Astrocyte (in vitro differentiated cells and primary cell): ENCODE data around the gene MTTP.

Experiments
- EZH2 ChIP-seq: IDR thresholded peaks from 2 replicates; pipeline ENCODE4 v1.6.1; 2012; ENCODE audit warnings: mild to moderate bottlenecking, low read length, inconsistent platforms; ENCODE audit not compliant: insufficient read depth
- TF ChIP-seq, protein P1 (sequence below): IDR thresholded peaks from 2 replicates; pipeline ENCODE4 v1.5.1; 2011; ENCODE audit warnings: low read depth, mild to moderate bottlenecking, inconsistent platforms, low read length, moderate library complexity; ENCODE audit not compliant: insufficient read depth

DNA sequence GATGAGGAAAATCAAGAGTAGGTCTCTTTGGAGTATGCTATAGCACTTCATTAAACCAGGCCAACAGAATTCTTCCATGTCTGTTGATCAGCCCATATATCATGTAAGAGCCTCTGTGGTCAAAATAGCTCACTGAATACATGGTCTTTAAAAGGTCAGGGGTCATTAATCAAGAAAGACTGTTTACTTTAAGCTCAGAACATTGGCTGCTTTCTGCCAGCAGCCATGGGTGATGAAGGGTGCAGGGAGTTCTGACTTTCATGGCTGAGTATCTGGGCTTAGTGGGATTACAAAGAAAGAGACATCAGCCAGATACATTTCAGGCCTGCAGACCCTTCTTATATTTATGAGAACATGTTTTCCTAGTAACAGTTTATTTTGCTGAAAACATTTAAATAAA lies 90.1 kb downstream of the MTTP start:
- TF ChIP-seq, protein P1, sequence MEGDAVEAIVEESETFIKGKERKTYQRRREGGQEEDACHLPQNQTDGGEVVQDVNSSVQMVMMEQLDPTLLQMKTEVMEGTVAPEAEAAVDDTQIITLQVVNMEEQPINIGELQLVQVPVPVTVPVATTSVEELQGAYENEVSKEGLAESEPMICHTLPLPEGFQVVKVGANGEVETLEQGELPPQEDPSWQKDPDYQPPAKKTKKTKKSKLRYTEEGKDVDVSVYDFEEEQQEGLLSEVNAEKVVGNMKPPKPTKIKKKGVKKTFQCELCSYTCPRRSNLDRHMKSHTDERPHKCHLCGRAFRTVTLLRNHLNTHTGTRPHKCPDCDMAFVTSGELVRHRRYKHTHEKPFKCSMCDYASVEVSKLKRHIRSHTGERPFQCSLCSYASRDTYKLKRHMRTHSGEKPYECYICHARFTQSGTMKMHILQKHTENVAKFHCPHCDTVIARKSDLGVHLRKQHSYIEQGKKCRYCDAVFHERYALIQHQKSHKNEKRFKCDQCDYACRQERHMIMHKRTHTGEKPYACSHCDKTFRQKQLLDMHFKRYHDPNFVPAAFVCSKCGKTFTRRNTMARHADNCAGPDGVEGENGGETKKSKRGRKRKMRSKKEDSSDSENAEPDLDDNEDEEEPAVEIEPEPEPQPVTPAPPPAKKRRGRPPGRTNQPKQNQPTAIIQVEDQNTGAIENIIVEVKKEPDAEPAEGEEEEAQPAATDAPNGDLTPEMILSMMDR = no peak
- TF ChIP-seq EZH2 = no peak
